ENCODE data around the gene MSGN1. TPM values are rescaled to one million over a fixed set of nuclear protein-coding genes. Genes with fewer than 3 reads are reported as not detected.

Gene MSGN1
- not detected for total RNA-seq

GRCh38 chr2:17816396-17817245, at the start of gene MSGN1:
TSS of gene MSGN1 (plus strand) at chr2:17816460. CDS start at chr2:17816519, 59 bp downstream.
- no peaks in the 10 kb centered on the region for H3K4me1 Mint-ChIP-seq (ENCODE audit: low read depth)
- no peak within 1 kb of the TSS for H3K4me3 Mint-ChIP-seq
- no peak within 1 kb of the TSS for H3K27ac Mint-ChIP-seq
- H3K9me3 Mint-ChIP-seq, result no peaks in the 10 kb centered on the region
- no peak for DNase-seq
- no peaks in the 10 kb centered on the region for H3K36me3 Mint-ChIP-seq
- H3K27me3 Mint-ChIP-seq, result peaks cover 10% of the 10 kb centered on the region
- CTCF ChIA-PET, result no interaction called here
- POLR2A ChIA-PET, result no interaction called here
- intact Hi-C loops (cut with micrococcal nuclease), result no loop called here

GRCh38 chr2:17768894-17769293, 47.4 kb upstream of the MSGN1 start:
- POLR2A ChIA-PET, result no interaction called here
- Mint-ChIP-seq H3K36me3 (peaks cover 18% of the 10 kb centered on the region), H3K27ac (no peak overlapping the region), H3K4me3 (no peak overlapping the region), H3K9me3 (no peaks in the 10 kb centered on the region), H3K4me1 (ENCODE audit: low read depth) (no peaks in the 10 kb centered on the region), H3K27me3 (no peaks in the 10 kb centered on the region)
- no peak for DNase-seq
- CTCF ChIA-PET, result no interaction called here
- intact Hi-C loops (cut with micrococcal nuclease), result no loop called here

- Mint-ChIP-seq H3K27me3 (no peaks in the 10 kb centered on the region), H3K27ac (no peak overlapping the region), H3K36me3 (peaks cover 14% of the 10 kb centered on the region), H3K4me1 (ENCODE audit: low read depth) (no peaks in the 10 kb centered on the region), H3K4me3 (no peak overlapping the region), H3K9me3 (no peaks in the 10 kb centered on the region)
- DNase-seq, result no peak
- ChIA-PET CTCF (interaction anchor here (0.8 kb wide), 1 partner anchor 52 kb away, joined by 3 read pairs; no protein-coding TSS in a partner anchor), POLR2A (no interaction called here)
- intact Hi-C loops (cut with micrococcal nuclease), result no loop called here
These were observed 44.3 kb upstream of the MSGN1 start for GRCh38 chr2:17771956-17772355.

GRCh38 chr2:17772532-17772931, 43.7 kb upstream of the MSGN1 start:
- intact Hi-C loops (cut with micrococcal nuclease), result no loop called here
- H3K27me3 Mint-ChIP-seq, result no peaks in the 10 kb centered on the region
- no peaks in the 10 kb centered on the region for H3K9me3 Mint-ChIP-seq
- no peaks in the 10 kb centered on the region for H3K4me1 Mint-ChIP-seq (ENCODE audit: low read depth)
- peaks cover 14% of the 10 kb centered on the region for H3K36me3 Mint-ChIP-seq
- DNase-seq, result no peak
- ChIA-PET POLR2A (no interaction called here), CTCF (interaction anchor here (0.8 kb wide), 1 partner anchor 53 kb away, joined by 3 read pairs; no protein-coding TSS in a partner anchor)
- no peak overlapping the region for H3K27ac Mint-ChIP-seq
- no peak overlapping the region for H3K4me3 Mint-ChIP-seq

GRCh38 chr2:17780546-17780945, 35.7 kb upstream of the MSGN1 start:
- CTCF ChIA-PET, result no interaction called here

GRCh38 chr2:17781482-17781881, 34.8 kb upstream of the MSGN1 start:
- ChIA-PET CTCF (no interaction called here), POLR2A (no interaction called here)
- no peak for DNase-seq
- Mint-ChIP-seq H3K27me3 (no peaks in the 10 kb centered on the region), H3K36me3 (peaks cover 32% of the 10 kb centered on the region), H3K9me3 (no peaks in the 10 kb centered on the region), H3K27ac (no peak overlapping the region), H3K4me1 (ENCODE audit: low read depth) (no peaks in the 10 kb centered on the region), H3K4me3 (no peak overlapping the region)
- intact Hi-C loops (cut with micrococcal nuclease), result no loop called here

More at GRCh38 chr2:17780546-17780945, 35.7 kb upstream of the MSGN1 start:
- intact Hi-C loops (cut with micrococcal nuclease), result no loop called here
- no peaks in the 10 kb centered on the region for H3K27me3 Mint-ChIP-seq
- peaks cover 32% of the 10 kb centered on the region for H3K36me3 Mint-ChIP-seq
- no peaks in the 10 kb centered on the region for H3K4me1 Mint-ChIP-seq (ENCODE audit: low read depth)
- DNase-seq, result no peak
- POLR2A ChIA-PET, result no interaction called here
- H3K27ac Mint-ChIP-seq, result no peak overlapping the region
- no peaks in the 10 kb centered on the region for H3K9me3 Mint-ChIP-seq
- H3K4me3 Mint-ChIP-seq, result no peak overlapping the region

GRCh38 chr2:17786727-17787126, 29.5 kb upstream of the MSGN1 start:
- H3K4me3 Mint-ChIP-seq, result no peak overlapping the region
- H3K9me3 Mint-ChIP-seq, result no peaks in the 10 kb centered on the region
- DNase-seq, result no peak
- peaks cover 12% of the 10 kb centered on the region for H3K36me3 Mint-ChIP-seq
- no peaks in the 10 kb centered on the region for H3K4me1 Mint-ChIP-seq (ENCODE audit: low read depth)
- POLR2A ChIA-PET, result no interaction called here
- intact Hi-C loops (cut with micrococcal nuclease), result no loop called here
- H3K27me3 Mint-ChIP-seq, result peaks cover 10% of the 10 kb centered on the region
- CTCF ChIA-PET, result no interaction called here
- no peak overlapping the region for H3K27ac Mint-ChIP-seq

- Mint-ChIP-seq H3K4me1 (ENCODE audit: low read depth) (no peaks in the 10 kb centered on the region), H3K36me3 (peaks cover 6% of the 10 kb centered on the region), H3K4me3 (no peak overlapping the region), H3K9me3 (no peaks in the 10 kb centered on the region), H3K27ac (no peak overlapping the region), H3K27me3 (peaks cover 15% of the 10 kb centered on the region)
- ChIA-PET POLR2A (interaction anchor here (1.2 kb wide), 1 partner anchor 36 kb away, joined by 3 read pairs; no protein-coding TSS in a partner anchor), CTCF (interaction anchor here (0.5 kb wide), 1 partner anchor 114 kb away, joined by 3 read pairs; no protein-coding TSS in a partner anchor)
- intact Hi-C loops (cut with micrococcal nuclease), result no loop called here
- DNase-seq, result no peak
These were observed 27.5 kb upstream of the MSGN1 start for GRCh38 chr2:17788773-17789172.

GRCh38 chr2:17790536-17790935, 25.7 kb upstream of the MSGN1 start:
- H3K4me1 Mint-ChIP-seq (ENCODE audit: low read depth), result no peaks in the 10 kb centered on the region
- H3K4me3 Mint-ChIP-seq, result no peak overlapping the region
- no peaks in the 10 kb centered on the region for H3K9me3 Mint-ChIP-seq
- H3K27me3 Mint-ChIP-seq, result peaks cover 22% of the 10 kb centered on the region
- H3K36me3 Mint-ChIP-seq, result no peaks in the 10 kb centered on the region
- intact Hi-C loops (cut with micrococcal nuclease), result no loop called here
- no peak for DNase-seq
- ChIA-PET CTCF (no interaction called here), POLR2A (no interaction called here)
- H3K27ac Mint-ChIP-seq, result no peak overlapping the region

- no peaks in the 10 kb centered on the region for H3K9me3 Mint-ChIP-seq
- peaks cover 24% of the 10 kb centered on the region for H3K27me3 Mint-ChIP-seq
- H3K4me3 Mint-ChIP-seq, result no peak overlapping the region
- H3K27ac Mint-ChIP-seq, result no peak overlapping the region
- no peaks in the 10 kb centered on the region for H3K36me3 Mint-ChIP-seq
- DNase-seq, result no peak
- CTCF ChIA-PET, result interaction anchor here (1.3 kb wide), 1 partner anchor 9 kb away, joined by 3 read pairs; no protein-coding TSS in a partner anchor
- POLR2A ChIA-PET, result no interaction called here
- H3K4me1 Mint-ChIP-seq (ENCODE audit: low read depth), result no peaks in the 10 kb centered on the region
- intact Hi-C loops (cut with micrococcal nuclease), result no loop called here
These were observed 25.0 kb upstream of the MSGN1 start for GRCh38 chr2:17791121-17791816.

GRCh38 chr2:17791817-17792130, 24.5 kb upstream of the MSGN1 start:
- intact Hi-C loops (cut with micrococcal nuclease), result no loop called here
- POLR2A ChIA-PET, result no interaction called here
- CTCF ChIA-PET, result interaction anchor here (1.3 kb wide), 1 partner anchor 9 kb away, joined by 3 read pairs; no protein-coding TSS in a partner anchor

GRCh38 chr2:17792515-17792914, 23.7 kb upstream of the MSGN1 start:
- H3K36me3 Mint-ChIP-seq, result no peaks in the 10 kb centered on the region

More at GRCh38 chr2:17791817-17792130, 24.5 kb upstream of the MSGN1 start:
- H3K4me3 Mint-ChIP-seq, result no peak overlapping the region
- no peak overlapping the region for H3K27ac Mint-ChIP-seq
- peaks cover 26% of the 10 kb centered on the region for H3K27me3 Mint-ChIP-seq
- H3K36me3 Mint-ChIP-seq, result no peaks in the 10 kb centered on the region
- no peak for DNase-seq
- no peaks in the 10 kb centered on the region for H3K9me3 Mint-ChIP-seq
- no peaks in the 10 kb centered on the region for H3K4me1 Mint-ChIP-seq (ENCODE audit: low read depth)

More at GRCh38 chr2:17792515-17792914, 23.7 kb upstream of the MSGN1 start:
- intact Hi-C loops (cut with micrococcal nuclease), result no loop called here
- ChIA-PET POLR2A (no interaction called here), CTCF (no interaction called here)
- H3K27ac Mint-ChIP-seq, result no peak overlapping the region
- H3K27me3 Mint-ChIP-seq, result peaks cover 26% of the 10 kb centered on the region
- DNase-seq, result peak; percentile 24
- H3K4me1 Mint-ChIP-seq (ENCODE audit: low read depth), result no peaks in the 10 kb centered on the region
- H3K9me3 Mint-ChIP-seq, result no peaks in the 10 kb centered on the region
- H3K4me3 Mint-ChIP-seq, result no peak overlapping the region
